ENCODE measurements around the gene ETV7.
"Not testable (repeated sequence)": the region's sequence is repeated elsewhere in the genome, so short reads cannot be mapped to it uniquely, and the experiment has no call there.

The ETV7 gene

DNA sequence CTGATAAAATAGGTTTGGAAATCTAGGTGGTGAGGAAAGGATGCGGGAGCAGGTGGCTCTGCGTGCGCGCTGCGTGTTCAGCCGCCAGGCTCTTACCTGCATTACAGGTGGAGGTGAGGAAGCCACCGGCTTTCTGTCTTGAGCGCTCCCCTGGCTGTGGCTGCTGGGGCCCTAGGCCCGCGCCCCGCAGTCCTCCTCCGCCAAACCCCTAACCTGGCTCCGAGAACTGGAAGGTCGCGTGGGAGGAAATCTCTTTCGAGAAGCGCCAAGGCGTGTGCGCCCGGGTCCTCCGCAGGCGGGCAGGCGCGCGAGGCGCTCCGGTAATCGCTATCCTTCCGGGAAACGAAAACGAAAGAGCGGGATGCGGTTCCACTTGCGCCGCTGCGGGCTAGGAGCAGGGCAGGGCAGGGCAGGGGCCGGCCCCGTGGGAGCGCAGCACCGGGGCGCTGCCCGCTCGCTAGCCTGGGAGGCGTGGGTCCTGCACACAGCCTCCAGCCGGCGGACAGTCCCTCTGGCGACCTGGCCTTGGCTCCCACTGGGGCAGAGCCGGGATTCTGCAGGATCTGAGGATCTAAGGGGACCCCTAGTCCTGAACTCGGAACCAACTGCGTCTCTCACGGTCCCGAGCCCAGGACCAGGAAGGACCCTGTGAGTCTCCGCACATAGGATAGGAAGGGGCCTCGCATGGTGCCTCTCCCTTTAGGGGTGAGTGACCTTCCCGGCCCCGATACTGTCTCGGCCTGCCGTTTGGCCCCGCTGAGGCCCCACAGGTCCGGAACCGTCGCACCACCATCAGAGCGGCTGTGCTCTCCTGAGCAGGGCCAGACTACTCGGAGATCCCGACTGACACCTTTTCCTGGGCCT lies at the start of gene ETV7:
Gene ETV7, minus strand, starts transcription at position 230 of the 864 bp plus-strand sequence. Its CDS starts 128 bp downstream, at position 102.
- peak; percentile 69 for DNase-seq

DNA sequence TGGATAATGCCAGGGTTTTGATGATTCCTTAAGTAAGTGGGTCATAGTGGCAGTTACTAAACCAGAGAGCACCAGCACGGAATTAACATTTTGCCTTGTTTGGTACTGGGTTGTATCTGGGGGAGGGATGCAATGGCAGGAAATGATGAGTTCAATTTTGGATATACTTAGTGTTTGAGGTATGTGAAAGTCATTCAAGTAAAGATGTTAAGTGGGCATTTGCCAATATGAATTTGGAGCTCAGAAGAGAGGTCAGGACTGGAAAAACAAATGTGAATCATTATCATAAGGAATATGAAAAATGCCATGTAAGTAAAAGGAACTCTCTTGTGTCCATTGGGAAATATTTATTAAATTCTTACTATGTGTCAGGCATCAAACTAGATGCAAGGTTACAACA lies 49.0 kb upstream of the ETV7 start:
- peak; percentile 87 for DNase-seq

DNA sequence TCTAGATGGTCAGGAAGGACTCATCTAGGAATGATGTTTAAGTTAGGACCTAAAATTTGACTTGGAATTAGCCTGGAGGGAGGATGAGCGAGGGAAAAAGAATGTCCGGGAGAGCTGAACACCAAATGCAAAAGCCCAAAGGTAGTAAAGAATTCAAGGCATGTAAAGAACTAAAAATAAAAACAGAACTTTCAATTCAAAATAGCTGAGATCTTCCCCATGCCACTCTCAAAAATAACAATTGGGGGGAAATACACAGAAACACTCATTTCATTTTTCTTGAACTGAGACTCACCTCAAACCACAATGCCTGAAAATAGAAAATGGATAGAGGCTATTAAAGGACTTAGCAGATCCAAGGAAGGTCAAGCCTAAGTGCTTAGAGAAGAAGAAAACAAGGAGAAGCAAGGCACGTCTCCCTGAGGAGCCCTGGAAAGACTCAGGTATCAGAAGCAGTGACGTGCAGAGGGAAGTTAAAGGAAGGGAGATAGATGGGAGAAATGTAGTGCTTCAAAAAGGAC lies 44.7 kb upstream of the ETV7 start:
- peak; percentile 93 for DNase-seq

DNA sequence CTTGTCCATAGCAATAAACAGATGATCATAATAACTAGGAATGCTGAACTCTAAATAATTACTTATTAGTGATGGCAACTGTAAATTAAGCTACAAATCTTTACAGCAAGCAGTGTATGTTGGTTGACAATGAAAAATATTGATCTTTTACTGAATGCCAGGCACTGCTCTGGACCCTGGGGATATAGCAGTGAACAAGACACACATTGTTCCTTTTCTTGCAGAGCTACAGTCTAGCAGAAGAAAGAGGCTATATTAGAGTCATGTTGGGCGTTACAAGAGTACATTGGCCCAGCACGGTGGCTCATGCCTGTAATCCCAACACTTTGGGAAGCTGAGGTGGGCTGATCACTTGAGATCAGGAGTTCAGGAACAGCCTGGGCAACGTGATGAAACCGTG lies 43.7 kb upstream of the ETV7 start:
- no peak for DNase-seq

DNA sequence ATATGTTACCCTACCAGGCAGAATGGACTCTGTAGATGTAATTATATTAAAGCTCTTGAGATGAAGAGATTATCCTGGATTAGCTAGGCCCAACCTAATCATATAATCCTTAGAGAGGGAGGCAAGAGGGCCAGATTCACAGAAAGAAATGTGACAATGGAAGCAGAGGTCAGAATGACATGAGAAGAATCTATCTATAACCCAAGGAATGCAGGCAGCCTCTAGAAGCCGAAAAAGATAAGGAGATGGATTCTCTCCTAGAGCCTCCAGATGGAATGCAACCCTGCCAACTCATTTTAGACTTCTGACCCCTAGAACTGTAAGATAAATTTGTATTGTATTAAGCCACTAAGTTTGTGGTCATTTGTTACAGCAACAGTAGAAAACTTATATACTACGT lies 42.9 kb upstream of the ETV7 start:
- DNase-seq = peak; percentile 83

DNA sequence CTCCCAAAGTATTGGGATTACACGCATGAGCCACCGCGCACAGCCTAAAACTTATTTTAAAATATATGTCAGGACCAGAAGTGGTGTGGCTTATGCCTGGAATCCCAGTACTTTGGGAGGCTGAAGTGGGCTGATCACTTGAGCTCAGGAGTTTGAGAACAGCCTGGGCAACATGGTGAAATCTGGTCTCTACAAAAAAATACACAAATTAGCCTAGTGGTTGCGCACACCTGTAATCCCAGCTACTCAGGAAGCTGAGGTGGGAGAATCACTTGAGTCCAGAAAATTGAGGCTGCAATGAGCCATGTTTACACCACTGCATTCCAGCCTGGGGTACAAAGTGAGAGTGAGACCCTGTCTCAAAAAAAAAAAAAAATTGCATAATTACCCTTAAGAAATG lies 41.4 kb upstream of the ETV7 start:
- DNase-seq = no peak

DNA sequence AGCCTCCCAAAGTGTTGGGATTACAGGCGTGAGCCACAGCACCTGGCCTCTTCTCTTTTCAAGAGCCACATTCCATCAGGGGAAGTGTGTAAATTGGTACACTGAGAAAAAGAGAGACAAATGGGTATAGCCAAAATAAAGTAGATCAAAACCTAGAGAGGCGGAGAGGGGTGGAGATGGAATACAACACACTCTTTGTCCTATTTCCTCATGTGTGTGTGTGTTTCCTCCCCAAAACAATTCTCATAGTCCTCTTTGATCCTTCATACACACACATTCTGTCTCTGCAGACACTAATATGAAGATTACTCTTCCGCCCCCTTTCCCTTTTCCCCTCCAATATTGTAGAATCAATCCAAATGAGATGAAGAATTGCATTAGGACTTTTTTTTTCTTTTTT lies 39.2 kb upstream of the ETV7 start:
- no peak for DNase-seq

DNA sequence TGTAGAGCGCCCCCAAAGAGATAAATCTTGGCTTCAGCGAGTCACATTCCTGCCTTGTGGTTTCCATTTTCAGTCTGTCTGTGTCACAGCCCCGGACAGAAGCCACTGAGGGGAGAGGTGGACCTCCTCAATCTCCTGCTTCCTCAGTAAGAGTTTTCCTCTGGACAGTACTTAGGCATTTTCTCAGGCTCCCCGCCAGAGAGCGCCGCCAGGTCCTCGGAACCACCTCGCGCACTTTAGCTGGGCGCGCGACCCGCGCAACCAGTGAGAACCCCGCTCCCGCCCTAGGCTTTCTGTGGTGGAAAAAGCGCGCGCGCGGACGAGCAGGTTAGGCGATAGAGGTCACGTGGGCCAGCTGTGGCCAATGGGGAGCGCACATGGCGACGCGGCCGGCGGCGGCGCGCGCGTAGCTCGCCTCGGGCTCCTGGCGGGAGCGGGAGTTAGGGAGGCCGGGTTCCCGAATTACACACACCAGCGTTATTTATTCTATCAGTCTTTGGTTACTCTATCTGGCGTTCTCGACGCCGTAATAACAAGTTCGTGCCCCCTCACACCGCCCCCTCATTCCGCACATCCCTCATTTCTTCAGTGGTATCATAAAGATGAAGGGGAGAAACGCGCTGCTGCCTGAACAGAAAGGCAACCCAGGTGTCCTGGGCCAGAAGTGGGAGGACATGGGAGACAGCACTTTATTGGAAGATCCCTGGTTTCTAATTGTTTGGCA lies 35.8 kb upstream of the ETV7 start:
- DNase-seq = peak; percentile 99

DNA sequence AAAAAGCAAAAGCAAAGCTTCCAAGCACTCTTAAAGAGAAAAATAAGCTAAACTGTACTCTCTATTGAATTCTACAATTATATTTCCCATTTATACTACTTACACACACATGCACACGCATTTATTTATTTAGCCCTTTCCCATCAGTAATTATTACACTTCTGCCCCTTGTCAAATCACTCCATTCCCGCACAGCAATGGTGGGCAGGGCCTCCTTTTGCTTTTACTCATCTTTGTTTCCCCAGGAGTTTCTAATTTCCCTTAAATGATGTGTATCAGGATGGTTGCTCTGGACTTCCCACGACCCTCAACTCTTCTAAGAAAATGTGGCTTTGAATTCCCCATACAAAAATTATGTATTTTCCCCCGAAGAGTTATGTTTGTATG lies 35.2 kb upstream of the ETV7 start:
- DNase-seq = no peak

DNA sequence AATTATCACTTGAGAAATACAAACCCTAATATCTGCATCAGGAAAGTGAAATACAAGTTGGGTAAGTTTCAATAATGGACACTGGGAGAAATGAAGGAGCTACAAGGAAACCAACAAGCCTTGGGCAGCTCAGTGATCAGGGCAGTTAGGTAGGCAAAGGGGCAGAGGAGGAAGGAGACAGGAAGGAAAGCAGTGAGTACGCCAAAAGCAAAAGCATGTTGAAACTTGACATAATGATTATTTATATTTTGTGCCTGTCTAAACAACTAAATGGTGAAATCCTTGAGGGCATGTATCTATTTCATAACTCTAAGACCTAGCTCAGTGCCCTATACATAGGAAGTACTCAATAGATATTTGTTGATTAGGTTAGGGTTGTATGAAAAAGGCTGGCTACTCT lies 31.8 kb upstream of the ETV7 start:
- no peak for DNase-seq

DNA sequence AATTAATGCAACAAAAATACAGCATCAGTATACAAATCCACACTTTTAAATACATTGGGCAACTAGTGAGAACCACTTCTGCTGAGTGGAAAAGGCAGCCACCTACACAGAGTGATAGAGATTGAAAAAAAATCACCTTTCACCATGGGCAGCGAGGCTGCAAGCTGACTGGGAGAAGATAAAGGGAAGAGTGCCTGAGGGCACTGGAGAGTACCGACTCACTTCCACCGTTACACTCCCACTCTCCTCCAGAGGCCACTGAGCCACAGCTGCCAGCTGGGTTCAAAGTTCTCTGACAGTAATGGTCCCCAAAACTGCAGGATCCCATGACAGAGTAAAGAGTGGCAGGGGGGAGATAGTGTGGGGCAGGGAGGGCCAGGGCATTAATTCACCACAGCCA lies 31.1 kb upstream of the ETV7 start:
- peak; percentile 41 for DNase-seq

DNA sequence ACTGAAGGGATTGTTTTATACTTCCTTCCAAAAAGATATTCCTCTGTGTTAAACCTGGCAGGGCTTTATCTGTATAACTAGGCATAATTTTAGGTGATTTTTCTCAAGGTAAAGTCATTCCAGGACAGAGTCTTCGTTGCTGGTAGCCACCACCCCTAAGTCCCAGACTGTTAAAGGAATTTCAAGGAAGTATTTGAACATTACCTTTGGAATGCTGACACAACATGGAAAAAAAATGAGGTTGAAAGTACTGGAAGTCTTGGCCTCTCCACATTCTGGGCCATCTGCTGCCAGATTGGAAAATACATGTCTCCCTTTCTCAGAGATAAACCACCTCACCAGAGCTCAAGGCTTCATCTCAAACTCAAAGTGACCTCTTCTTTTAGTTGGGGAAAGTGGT lies 27.0 kb upstream of the ETV7 start:
- DNase-seq = peak; percentile 35

DNA sequence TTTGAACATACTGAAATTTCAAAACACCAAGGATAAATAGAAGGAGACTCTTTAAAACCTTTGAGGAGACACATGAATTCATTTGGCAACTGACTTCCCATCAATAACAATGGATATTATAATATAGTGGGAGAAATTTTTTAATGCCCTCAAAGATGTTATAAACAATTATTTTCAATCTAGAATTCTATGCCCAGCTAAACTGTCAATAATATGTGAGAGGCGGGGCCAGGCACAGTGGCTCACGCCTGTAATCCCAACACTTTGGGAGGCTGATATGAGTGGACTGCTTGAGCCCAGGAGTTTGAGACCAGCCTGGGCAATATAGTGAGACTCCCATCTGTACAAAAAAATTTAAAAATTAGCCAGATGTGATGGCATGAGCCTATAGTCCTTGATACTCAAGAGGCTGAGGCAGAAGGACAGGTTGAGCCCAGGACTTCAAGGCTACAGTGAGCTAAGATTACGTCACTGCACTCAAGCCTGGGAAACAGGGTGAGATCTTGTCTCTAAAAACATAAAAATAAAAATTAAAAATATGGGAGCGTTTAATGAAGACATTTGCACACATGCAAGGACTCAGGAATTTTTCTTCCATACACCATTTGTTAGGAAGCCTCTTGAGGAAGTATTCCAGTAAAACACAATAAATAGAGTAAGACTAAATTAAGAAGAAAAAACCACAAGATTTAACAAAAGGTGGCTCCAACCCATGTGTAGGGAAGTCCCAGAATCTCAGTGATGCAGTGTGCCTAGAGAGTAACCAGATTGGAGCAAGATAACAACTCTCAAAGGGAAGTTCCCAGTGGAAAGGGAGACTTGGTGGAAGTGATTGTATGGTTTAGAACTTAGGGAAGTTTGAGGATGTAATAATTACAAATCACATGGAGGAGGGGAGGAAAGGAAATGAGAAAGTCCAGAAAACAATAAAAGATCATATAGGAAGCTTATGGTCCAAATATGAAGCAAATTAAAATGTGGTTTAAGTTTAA lies 26.3 kb upstream of the ETV7 start:
- no peak for DNase-seq

DNA sequence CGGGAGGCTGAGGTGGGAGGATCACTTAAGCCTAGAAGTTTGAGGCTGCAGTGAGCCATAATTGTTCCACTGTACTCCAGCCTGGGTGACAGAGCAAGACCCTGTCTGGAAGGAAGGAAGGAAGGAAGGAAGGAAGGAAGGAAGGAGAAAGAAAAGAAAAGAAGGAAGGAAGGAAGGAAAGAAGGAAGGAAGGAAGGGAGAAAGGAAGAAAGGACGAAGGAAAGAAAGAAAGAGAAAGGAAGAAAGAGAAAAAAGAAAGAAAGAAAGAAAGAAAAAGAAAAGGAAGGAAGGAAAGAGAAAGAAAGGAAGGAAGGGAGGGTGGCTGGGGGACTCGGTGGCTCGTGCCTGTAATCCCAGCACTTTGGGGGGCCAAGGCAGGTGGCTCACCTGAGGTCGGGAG lies 22.2 kb upstream of the ETV7 start:
- DNase-seq = not testable (repeated sequence)

DNA sequence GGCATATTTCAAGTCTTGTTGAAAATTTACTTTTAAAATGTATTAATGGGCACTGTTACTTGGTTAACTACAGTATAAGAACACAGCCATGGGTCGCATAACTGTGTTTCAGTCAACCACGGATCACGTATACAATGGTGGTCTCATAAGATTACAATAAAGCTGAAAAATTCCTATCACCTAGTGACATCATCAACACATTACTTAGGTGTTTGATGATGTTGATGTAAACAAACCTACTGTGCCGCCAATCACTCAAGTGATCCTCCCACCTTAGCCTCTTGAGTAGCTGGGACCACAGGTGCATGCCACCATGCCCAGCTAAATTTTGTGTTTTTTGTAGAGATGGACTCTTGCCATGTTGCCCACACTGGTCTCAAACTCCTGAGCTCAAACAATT lies 16.7 kb upstream of the ETV7 start:
- no peak for DNase-seq

DNA sequence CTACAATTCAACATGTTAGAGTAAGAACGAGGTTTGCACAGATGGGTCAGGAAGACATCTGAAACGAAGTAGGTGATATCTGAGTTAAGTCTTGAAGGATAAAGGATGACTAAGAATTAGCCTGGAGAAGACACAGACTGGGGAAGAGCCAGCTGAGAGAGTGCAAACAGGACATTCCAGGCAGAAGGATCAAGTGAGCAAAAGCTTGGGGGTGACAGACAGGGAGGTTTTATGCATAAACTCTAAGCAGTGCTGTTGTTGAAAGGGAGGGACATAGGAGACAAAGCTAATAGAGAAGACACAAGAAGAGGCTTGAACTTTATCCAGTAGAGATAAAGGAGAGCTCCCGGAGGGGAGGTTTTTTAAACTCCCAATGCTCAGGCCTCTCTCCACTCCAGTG lies 15.0 kb upstream of the ETV7 start:
- peak; percentile 12 for DNase-seq

DNA sequence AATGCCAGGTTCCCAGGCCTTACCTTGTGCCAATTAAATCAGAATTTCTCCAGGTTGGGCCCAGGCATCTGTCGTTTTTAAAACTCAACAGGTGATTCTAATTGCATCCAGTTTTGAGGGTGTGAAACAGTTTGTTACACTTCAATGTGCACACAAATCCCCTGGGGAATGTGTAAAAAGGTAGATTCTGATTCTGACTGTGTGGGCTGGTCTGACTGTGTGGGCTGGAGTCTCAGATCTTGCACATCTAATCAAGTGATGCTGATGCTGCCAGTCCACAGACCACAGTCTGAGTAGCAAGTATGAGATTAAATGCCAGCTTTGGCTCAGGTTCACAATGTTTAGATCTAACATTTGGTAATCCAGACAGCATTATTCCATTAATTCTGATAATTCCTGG lies 12.5 kb upstream of the ETV7 start:
- DNase-seq = no peak

DNA sequence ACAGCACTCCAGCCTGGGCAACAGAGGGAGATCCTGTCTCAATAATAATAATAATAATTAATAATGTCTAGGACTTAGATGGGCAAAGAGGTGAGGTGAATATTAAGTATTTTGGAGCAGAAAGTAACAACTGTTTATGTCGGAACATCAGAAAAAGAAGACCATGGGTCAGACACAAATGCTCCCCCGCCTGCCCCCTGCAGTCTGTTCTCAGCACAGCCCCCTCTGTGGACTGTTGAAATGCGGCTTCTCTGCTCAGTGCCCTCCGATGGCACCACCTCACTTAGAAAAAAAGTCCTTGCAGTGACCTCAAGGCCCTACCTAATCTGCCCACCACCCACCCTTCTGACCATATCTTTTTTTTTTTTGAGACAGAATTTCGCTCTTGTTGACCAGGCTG lies 5.2 kb upstream of the ETV7 start:
- no peak for DNase-seq

DNA sequence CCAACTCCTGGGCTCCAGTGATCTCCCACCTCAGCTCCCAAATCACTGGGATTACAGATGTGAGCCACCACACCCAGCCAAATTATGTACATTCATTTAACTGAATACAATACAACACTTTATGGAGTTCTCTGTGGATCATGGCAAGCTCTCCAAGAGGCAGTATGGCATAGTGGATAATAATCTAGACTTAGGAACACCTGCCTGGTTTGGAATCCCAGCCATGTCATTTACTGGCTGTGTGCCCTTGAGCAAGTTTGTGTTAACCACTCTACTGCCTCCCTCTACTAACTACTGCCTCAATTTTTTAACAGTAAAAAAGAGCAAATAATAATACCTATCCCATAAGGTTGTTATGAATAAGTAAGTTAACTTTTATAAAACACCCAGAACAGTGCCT lies 1.9 kb upstream of the ETV7 start:
- no peak for DNase-seq

DNA sequence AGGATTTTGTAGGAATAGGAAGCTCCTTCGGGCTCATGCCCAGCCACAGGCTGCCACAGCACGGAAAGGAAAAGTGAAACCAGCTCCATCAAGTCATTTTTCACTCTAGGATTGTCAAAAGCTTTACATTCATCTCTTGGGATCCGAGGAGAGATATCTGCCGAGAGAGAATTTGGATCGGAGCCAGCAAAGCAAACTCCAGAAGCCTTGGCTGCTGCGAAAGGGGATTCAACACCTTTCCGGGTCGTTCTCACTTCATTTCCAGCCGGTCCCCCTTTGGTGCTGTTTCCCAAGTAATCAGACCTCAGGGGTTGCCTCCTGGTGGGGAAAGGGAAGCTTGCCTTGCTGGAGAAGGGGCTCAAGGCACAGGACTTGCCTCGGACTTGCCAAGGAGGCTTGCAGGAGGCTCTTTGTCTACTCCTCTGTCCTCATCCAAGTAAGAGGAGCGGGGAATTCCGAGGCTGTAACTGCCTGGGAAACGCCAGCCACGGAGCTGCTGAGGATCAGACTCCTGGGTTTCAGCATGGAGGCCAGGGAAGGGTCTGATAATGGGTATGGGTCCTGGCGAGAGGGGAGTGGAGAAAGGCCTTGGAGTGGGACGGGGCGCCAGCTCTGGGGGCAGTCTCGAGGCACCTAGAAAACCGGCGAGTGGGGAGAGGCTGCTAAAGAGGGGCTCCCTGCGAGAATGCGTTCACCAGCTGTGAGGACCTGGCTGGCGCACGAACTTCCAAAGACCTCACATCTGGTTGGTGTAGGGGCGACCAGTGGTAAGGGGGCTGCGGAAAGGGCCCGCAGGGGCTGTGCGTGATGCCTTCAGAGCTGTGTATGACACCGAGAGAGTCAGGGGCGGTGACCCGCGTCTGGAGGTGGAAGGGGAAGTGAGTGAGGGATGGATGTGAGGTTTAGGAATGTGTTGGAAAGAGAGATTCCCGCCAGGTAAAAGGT lies 702 bp downstream of the ETV7 start:
- peak; percentile 66 for DNase-seq

DNA sequence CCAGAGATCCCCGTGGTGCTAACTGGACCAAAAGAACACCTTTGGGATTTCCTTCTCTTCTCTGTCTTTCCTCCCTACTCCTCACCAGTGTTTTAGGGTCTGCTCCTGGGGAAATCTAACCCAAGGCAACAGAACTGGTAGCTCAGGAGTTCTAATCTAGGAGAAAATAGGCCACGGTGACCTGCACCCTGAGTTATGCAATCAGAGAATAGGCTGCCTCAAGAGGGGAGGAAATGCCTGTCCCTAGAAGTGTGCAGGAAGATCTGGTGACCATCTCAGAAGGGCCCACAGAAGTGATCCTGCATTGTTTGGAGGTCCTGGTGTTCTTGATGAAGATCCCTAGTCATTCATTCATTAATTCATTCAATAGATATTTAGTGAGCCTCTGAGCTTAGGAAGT lies 3.4 kb downstream of the ETV7 start:
- no peak for DNase-seq

DNA sequence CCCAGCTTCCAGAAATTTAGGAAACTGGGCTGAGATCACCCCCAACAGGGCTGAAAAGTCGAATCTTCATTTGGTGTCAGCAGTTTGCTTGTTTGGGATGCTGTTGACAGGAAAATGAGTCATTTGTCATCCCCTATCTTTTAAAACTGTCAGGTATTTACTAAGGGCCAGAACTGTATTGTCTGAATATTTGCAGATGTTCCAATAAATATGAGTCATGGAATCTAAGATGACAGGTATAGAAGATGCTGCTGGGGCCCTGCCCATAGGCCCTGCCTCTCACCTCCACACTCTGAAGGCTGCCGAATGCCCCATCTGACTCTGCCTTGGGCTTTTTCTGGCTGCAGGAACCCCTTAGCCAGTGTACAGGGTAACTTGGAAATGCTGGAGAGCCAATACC lies 3.9 kb downstream of the ETV7 start:
- no peak for DNase-seq

All from EL (cell line).